Epidermal melanocyte (primary cell): ENCODE measurements around the gene MBTPS1.

Experiments
- DNase-seq: peaks from one replicate; pipeline ENCODE4 v3.0.0; 2011; ENCODE audit warnings: low spot score; ENCODE audit not compliant: insufficient read length

The MBTPS1 gene

GRCh38 chr16:84116720-84117493 is at the start of gene MBTPS1:
MBTPS1 (minus strand) TSS chr16:84116942; CDS start chr16:84101783, 15,159 bp downstream.
- peak; percentile 94 for DNase-seq

- DNase-seq: no peak
Observed at GRCh38 chr16:84165746-84166145, 49.0 kb upstream of the MBTPS1 start.

- DNase-seq: no peak
Observed at GRCh38 chr16:84161801-84162200, 45.1 kb upstream of the MBTPS1 start.

- DNase-seq: no peak
Observed at GRCh38 chr16:84161037-84161436, 44.3 kb upstream of the MBTPS1 start.

GRCh38 chr16:84159800-84160199 is 43.1 kb upstream of the MBTPS1 start:
- DNase-seq: no peak

- no peak for DNase-seq
Observed at GRCh38 chr16:84159007-84159406, 42.3 kb upstream of the MBTPS1 start.

- no peak for DNase-seq
Observed at GRCh38 chr16:84156342-84156784, 39.6 kb upstream of the MBTPS1 start.

GRCh38 chr16:84155771-84156170 is 39.0 kb upstream of the MBTPS1 start:
- DNase-seq: no peak

GRCh38 chr16:84155226-84155625 is 38.5 kb upstream of the MBTPS1 start:
- DNase-seq: no peak

- no peak for DNase-seq
Observed at GRCh38 chr16:84153660-84154214, 37.0 kb upstream of the MBTPS1 start.

GRCh38 chr16:84150926-84151325 is 34.2 kb upstream of the MBTPS1 start:
- no peak for DNase-seq

GRCh38 chr16:84144859-84145639 is 28.3 kb upstream of the MBTPS1 start, which contains the start of the genes DNAAF1 and HSDL1:
DNAAF1 (plus strand) TSS chr16:84145308; CDS start chr16:84145441, 133 bp downstream.
HSDL1 (minus strand) TSS chr16:84145177; CDS start chr16:84131321, 13,856 bp downstream.
- DNase-seq: peak; percentile 88

GRCh38 chr16:84144209-84144858 is 27.6 kb upstream of the MBTPS1 start:
- no peak for DNase-seq

- no peak for DNase-seq
Observed at GRCh38 chr16:84143784-84144199, 27.1 kb upstream of the MBTPS1 start.

- no peak for DNase-seq
Observed at GRCh38 chr16:84143081-84143480, 26.3 kb upstream of the MBTPS1 start.

- DNase-seq: no peak
Observed at GRCh38 chr16:84141143-84141670, 24.5 kb upstream of the MBTPS1 start.

GRCh38 chr16:84139628-84140258 is 23.0 kb upstream of the MBTPS1 start:
- DNase-seq: no peak

- DNase-seq: no peak
Observed at GRCh38 chr16:84138824-84139627, 22.3 kb upstream of the MBTPS1 start.

GRCh38 chr16:84138500-84138823 is 21.7 kb upstream of the MBTPS1 start:
- DNase-seq: no peak

- DNase-seq: no peak
Observed at GRCh38 chr16:84137769-84138357, 21.1 kb upstream of the MBTPS1 start.
